Limb (tissue), 2 donors: ENCODE results near the gene WSB1.
"Not testable (repeated sequence)": the region's sequence is repeated elsewhere in the genome, so short reads cannot be mapped to it uniquely, and the experiment has no call there.

ENCODE experiments used
- DNase-seq, 2 donors: peaks; one replicate each; pipeline ENCODE4 v3.0.0-alpha.2; 2016; ENCODE audit errors: extremely low spot score in 2 of 2

Gene WSB1

DNA sequence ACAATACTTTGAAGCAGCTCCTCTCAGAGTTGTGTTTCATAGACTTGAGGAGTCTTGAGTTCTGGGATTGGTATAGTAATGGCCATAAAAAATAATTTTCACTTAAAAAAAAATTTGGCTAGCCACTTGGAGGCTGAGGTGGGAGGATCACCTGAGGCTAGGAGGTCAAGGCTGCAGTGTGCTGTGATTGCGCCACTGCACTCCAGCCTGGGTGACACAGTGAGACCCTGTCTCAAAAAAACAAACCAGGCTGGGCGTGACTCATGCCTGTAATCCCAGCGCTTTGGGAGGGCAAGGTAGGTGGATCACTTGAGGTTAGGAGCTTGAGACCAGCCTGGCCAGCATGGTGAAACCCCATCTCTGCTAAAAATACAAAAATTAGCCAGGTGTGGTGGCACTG lies 14.8 kb upstream of the WSB1 start:
- DNase-seq = not testable (repeated sequence)

DNA sequence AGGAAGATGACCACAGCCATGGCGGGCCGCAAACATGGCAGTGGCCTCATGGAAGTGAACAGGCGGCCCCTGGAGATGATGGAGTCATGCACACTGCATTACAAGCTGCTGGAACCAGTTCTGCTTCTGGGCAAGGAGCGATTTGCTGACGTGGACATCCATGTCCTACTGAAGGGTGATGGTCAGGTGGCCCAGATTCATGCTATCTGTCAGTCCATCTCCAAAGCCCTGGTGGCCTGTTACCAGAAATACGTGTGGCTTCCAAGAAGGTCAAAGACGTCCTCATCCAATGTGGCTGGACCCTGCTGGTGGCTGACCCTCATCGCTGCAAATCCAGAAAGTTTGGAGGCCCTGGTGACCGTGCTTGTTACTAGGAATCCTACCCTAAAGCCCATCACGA lies 13.4 kb upstream of the WSB1 start:
- DNase-seq = no peak

DNA sequence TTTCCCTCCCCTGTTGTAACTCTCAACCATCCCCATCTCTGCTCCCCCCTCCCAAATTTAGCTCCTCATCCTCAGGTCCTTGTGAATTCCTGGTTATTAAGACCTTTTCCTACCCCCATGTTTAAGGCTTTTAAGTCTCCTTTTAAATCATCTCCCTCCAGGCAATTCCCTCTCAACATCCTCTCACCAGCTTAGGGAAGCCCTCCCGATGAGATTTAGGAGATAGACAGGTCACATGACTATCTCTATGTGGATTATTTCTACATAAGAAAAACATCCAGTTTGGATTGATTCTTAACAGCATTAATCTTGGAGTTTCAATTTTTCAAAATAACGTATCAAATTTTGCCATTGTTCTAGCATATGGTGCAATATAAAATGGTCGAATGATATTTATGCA lies 12.5 kb upstream of the WSB1 start:
- DNase-seq = no peak

GRCh38 chr17:27282054-27282551 lies 11.8 kb upstream of the WSB1 start:
- no peak for DNase-seq

- DNase-seq = no peak
Measured at GRCh38 chr17:27283060-27283459, 10.9 kb upstream of the WSB1 start.

DNA sequence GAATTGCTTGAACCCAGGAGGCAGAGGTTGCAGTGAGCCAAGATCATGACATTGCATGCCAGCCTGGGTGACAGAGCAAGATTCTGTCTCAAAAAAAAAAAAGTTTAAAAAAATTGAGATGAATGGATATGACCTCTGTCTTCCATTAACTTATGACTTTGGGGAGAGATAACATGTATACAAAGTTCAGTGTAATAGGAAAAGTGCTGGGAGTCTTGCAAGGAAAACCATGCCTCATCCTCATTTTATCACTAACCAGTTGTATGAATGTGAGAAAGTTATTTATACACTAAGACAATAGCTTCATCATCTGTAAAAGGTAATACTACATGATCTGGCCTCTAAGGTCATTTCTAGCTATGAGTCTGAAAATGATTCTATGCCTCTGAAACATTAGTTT lies 10.2 kb upstream of the WSB1 start:
- DNase-seq = no peak

DNA sequence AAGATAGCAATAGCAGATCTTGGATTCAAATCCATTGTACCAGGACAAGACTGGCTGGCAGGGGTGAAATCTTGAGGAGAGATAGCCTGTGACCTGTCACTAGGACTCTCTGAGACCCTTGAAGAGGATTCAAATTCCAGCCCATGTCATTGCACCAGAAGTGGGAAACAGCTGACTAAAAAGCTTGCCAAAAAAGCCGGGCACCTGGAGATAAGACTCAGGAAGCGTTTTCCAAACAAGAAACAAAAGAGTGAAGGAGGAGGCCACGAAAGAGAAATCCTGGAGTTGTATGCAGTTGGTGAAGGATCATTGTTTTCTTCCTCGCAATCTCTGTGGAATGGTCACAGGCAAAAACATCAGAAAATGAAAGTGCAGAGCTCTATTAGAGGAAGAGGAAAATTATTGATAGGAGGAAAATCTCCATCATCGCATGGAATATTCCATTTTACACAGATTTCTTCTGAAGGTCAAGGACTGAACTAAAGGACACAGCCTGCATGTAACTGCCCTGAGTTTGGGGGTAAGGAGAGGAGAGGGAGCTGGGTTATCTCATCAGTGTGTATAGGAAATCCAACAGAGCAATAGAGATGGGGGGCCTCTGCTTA lies 9.0 kb upstream of the WSB1 start:
- no peak for DNase-seq

DNA sequence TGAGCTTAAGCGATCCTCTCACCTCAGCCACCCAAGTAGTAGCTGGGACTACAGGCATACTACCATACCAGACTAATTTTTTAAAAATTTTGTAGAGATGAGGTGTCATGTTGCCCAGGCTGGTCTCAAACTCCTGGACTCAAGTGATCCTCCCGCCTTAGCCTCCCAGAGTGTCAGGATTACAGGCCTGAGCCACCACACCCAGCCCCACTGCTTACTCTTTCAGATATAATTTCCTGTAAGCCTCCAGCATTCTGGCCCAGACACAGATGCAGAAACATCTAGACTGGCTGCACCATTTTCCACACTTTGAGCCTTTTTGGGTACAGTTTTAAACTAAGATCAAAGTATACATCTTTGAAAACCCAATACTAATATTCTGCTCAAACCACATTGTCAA lies 8.4 kb upstream of the WSB1 start:
- no peak for DNase-seq

GRCh38 chr17:27288183-27288582 lies 5.7 kb upstream of the WSB1 start:
- DNase-seq = no peak

DNA sequence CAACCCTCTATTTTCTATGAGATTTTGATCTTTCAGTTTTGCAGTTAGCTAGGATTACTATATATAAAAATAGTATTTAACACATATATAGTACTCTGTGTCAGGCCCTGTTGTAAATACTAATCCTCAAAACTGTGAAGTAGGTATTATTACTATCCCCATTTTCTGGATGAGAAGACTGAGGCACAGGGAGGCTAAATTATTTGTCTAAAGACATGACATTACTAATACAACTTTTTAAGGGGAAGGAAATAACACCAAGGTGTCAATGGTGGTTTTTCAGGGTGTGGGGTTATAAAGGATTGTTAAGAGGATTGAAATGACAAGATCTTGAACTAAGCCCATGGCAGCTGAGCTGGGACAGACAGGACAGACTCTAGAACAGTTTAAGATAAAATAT lies 4.1 kb upstream of the WSB1 start:
- DNase-seq = no peak

GRCh38 chr17:27290916-27291598 lies 2.9 kb upstream of the WSB1 start:
- no peak for DNase-seq

DNA sequence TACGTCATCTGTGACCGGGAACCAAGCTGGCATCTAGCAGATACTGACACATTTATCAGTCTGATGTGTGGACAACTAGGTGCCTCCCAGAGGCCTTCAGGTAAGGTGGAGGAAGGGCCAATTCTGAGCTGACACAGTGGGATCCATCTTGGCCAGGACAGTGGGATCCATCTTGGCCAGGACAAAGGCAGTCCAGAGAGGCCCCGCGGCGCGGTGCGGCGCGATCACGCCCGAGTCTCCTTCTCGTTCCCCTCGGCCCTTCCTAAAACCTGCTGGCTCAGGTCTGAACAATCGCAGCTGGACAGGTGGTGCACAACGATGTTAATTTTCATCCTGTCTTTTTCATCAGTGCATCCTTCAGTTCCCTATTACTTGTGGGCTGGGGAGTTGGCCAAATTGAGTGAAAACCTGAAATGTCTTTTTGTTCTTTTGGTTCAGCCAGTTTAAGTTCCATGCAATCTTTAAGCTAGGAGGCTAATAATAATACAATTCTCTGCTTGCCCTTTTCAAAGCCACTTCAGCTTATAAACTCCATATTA lies 486 bp upstream of the WSB1 start:
- DNase-seq = peak in 1 of 2 donors; percentile 51

- peak in 1 of 2 donors; percentile 76 for DNase-seq
Measured at GRCh38 chr17:27294689-27295630, 1.0 kb downstream of the WSB1 start.

DNA sequence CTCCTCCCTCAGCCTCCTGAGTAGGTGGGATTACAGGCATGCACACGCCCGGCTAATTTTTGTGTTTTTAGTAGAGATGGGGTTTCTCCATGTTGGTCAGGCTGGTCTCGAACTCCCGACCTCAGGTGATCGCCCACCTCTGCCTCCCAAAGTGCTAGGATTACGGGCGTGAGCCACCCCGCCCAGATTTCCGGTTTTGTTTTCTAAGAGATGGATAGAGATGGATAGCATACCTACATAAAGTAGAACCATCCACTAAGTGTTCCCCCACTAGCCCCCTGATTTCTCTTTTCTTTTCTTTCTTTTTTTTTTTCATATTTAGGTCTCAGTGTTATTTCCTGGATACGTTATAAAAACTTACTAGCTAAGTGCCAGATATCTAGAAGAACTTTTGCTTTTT lies 2.0 kb downstream of the WSB1 start:
- no peak for DNase-seq

DNA sequence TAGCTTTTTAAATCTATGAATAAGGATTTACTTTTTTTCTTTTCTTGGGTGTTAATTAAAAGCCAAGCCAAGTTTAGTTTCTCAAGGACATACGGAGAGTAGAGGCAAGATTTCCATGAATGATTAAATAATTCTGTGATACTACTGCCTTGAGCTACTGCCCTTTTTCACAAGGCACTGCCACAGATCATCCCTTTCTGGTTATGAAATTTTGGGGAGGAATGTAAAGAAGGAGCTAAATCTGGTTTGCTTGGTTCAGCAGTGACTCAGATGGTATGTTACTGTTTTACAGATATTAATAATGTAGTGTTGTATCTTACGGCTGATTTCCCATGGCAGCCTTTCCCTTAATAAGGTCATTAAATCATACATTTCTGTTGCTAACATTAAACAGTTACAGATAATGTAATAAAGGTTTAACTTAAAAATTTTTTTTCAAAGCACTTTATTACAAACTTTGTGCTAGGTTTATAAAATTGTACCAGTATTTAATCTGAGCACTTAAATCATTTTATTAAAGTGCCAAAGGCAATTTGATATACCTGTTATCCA lies 2.6 kb downstream of the WSB1 start:
- no peak for DNase-seq

DNA sequence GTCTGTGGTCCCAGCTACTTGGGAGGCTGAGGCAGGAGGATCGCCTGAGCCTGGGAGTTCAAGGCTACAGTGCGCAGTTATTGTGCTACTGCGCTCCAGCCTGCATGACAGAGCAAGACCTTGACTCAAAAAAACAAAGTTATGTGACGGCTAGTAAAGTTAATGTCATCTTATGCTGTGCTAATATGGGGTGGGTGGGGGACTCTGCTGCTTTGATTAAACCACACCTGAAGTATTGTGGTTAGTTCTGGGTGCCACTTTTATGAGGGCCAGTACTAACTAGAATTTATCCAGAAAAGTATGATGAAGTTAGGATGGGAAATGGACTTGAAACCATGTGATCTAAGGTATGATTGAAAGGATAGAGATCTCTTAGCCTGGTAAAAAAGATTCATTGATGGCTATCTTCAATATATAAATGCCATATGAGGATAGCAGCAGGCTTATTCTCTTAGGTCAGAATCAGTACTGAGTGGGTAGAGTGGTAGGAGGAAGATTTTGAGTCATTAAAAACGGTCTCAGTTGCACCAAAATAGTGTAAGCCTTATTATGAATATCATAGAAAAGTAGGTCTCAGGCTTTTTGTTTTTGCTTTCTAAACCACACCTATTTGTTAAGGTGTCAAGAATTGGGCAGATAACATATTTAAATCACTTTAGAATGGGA lies 5.6 kb downstream of the WSB1 start:
- DNase-seq = no peak

- no peak for DNase-seq
Measured at GRCh38 chr17:27303734-27304133, 9.8 kb downstream of the WSB1 start.

GRCh38 chr17:27306276-27306835 lies 12.4 kb downstream of the WSB1 start:
- no peak for DNase-seq

DNA sequence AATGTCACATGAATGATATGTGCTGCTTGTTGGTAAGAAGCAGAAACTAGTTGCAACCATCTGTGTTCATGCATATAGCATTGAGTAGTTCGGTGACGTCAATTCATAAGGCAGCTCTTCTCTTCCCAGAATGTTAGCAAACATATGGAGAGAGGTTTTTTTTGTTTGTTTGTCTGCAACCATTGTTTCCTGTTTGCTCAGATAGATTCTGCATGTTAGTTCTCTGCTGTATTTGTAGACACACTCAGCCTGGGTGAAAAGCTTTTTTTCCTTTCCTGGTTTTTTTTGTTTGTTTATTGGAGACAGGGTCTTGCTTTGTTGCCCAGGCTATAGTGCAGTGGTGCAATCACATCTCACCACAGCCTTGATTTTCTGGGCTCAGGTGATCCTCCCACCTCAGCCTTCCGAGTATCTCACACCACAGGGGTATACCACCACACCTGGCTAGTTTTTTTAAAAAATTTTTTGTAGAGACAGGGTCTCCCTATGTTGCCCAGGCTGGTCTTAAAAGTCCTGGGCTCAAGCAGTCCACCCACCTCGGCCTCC lies 16.7 kb downstream of the WSB1 start:
- DNase-seq = no peak

DNA sequence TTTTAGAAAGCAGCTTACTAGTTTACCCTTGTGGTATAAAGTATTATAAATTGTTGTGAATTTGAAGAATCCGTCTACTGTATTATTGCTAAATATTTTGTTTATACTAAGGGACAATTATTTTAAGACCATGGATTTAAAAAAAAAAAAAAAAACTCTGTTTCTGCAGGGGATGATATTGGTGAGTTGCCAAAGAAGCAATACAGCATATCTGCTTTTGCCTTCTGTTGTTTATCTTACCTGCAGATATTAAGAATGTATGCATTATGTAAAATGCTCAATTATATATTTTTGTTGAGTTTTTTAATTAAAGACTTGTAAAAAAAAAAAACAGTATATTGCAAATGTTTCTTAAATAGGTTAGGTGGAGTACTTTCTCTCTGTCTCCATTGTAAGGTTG lies 19.4 kb downstream of the WSB1 start:
- DNase-seq = no peak
